Endothelial cell of umbilical vein (primary cell): ENCODE measurements around the gene LARP1B. TPM values are rescaled to one million over a fixed set of nuclear protein-coding genes. Genes with fewer than 3 reads are reported as not detected.
"Not testable (repeated sequence)": the region's sequence is repeated elsewhere in the genome, so short reads cannot be mapped to it uniquely, and the experiment has no call there.

ENCODE experiments used
- BruUV-seq: library from RNA; stranded (reverse); fragments of 400-500 nt; replicated peaks from 2 replicates; lab custom pipeline; 2021; lab: Mats Ljungman, UMichigan
- CTCF ChIA-PET: fragments of 300-600, 350-600 bp; sonication (Branson Sonifier 250); formaldehyde crosslinking; loops from one replicate; lab custom pipeline; 2021; ENCODE audit warnings: antibody characterized with exemption, inconsistent platforms; lab: Charles Lee
- POLR2A ChIA-PET: fragments of 300-600, 350-600 bp; sonication (Branson Sonifier 250); formaldehyde crosslinking; loops from one replicate; lab custom pipeline; 2021; ENCODE audit warnings: antibody characterized with exemption, inconsistent platforms; lab: Charles Lee
- DNase-seq: peaks from one replicate; pipeline ENCODE4 v3.0.0-alpha.2; 2011; ENCODE audit warnings: low read depth, low spot score
- FAIRE-seq: peaks from 2 replicates; lab custom pipeline; 2011; peaks lifted over from hg19 to GRCh38; lab: Jason Lieb, UNC
- H2AFZ ChIP-seq: 2 replicates; pipeline ENCODE4 v1.6.0; 2012; ENCODE audit warnings: low read depth, low read length, control low read depth, inconsistent platforms
- H3K27ac ChIP-seq: 2 replicates; pipeline ENCODE4 v1.5.1; 2011; ENCODE audit warnings: low read depth, mild to moderate bottlenecking, control low read depth, low read length, moderate library complexity; ENCODE audit not compliant: insufficient read depth
- H3K27me3 ChIP-seq, 2 experiments: 2 replicates each; pipeline versions ENCODE4 v1.6.0 to v1.6.1; 2011; ENCODE audit warnings: low read length in 2 of 2, mixed read lengths in 1 of 2; ENCODE audit not compliant: control insufficient read depth in 2 of 2, insufficient read depth in 2 of 2
- H3K36me3 ChIP-seq, 2 experiments: 2 replicates in 1 of 2; 3 replicates in 1 of 2; pipeline ENCODE4 v1.5.1; 2011; ENCODE audit warnings: low read length in 2 of 2, mild to moderate bottlenecking in 1 of 2, moderate library complexity in 1 of 2; ENCODE audit not compliant: control insufficient read depth in 2 of 2, insufficient read depth in 2 of 2; ENCODE audit errors: extremely low read depth in 1 of 2
- H3K4me1 ChIP-seq: 3 replicates; pipeline ENCODE4 v1.5.1; 2011; ENCODE audit warnings: mild to moderate bottlenecking, low read length; ENCODE audit not compliant: control insufficient read depth, insufficient read depth; ENCODE audit errors: extremely low read depth
- H3K4me2 ChIP-seq: 2 replicates; pipeline ENCODE4 v1.6.1; 2011; ENCODE audit warnings: low read length, control low read depth, mixed read lengths; ENCODE audit not compliant: insufficient read depth
- H3K4me3 ChIP-seq, 3 experiments: fragments of 200-600 bp in 1 of 3; sonication (generic), shearing (Covaris generic) in 1 of 3; replicated peaks in 1 of 3; 2 replicates each; pipeline ENCODE4 v1.5.1; 2011 to 2016; ENCODE audit warnings: control low read depth in 3 of 3, low read length in 3 of 3, mild to moderate bottlenecking in 2 of 3, inconsistent platforms in 1 of 3, low read depth in 1 of 3, moderate library complexity in 1 of 3; ENCODE audit not compliant: insufficient read depth in 1 of 3
- H3K79me2 ChIP-seq: 2 replicates; pipeline ENCODE4 v1.6.0; 2012; ENCODE audit warnings: low read length, inconsistent platforms; ENCODE audit not compliant: control insufficient read depth, insufficient read depth
- H3K9ac ChIP-seq: replicated peaks from 2 replicates; pipeline ENCODE3; 2011; ENCODE audit warnings: low read length, control low read depth; ENCODE audit not compliant: insufficient read depth; ENCODE audit errors: extremely low read depth
- H3K9me1 ChIP-seq: replicated peaks from 3 replicates; pipeline ENCODE4 v1.6.0; 2011; ENCODE audit warnings: mild to moderate bottlenecking, low read length; ENCODE audit not compliant: control insufficient read depth, insufficient read depth; ENCODE audit errors: extremely low read depth
- H3K9me3 ChIP-seq: replicated peaks from 2 replicates; pipeline ENCODE4 v1.5.1; 2012; ENCODE audit warnings: low read length, inconsistent platforms; ENCODE audit not compliant: control insufficient read depth, insufficient read depth
- H4K20me1 ChIP-seq: replicated peaks from 2 replicates; pipeline ENCODE3; 2011; ENCODE audit warnings: mild to moderate bottlenecking, low read length; ENCODE audit not compliant: control insufficient read depth, insufficient read depth; ENCODE audit errors: extremely low read depth
- GATA2 ChIP-seq: IDR thresholded peaks from 2 replicates; pipeline ENCODE4 v1.7.0; 2011; ENCODE audit warnings: low read depth, mild to moderate bottlenecking, moderate library complexity, mixed read lengths, low read length; ENCODE audit not compliant: insufficient read length, insufficient read depth
- POLR2AphosphoS5 ChIP-seq: IDR thresholded peaks from 2 replicates; pipeline ENCODE4 v1.6.1; 2012; ENCODE audit warnings: low read depth, mild to moderate bottlenecking, control low read depth, low read length, moderate library complexity; ENCODE audit not compliant: insufficient read depth
- dilution Hi-C: fragments of 300-500 bp; cut with MboI; formaldehyde crosslinking; loops from one replicate; pipeline ENCODE4 v1.15.0; 2019; ENCODE audit warnings: low sequenced_read_pairs; ENCODE audit not compliant: extremely low pct_ligation_motif_present
- intact Hi-C: fragments of 100-400 bp; cut with micrococcal nuclease; formaldehyde crosslinking; loops from one replicate; pipeline ENCODE4 v1.10.0; 2022
- polyA plus RNA-seq, 4 experiments: library from polyadenylated mRNA; depleted of rRNA in 3 of 4; stranded (reverse) in 3 of 4; unstranded in 1 of 4; fragments of >200 nt; gene quantifications; 2 replicates each; pipeline versions ENCODE4 v1.2.1 to v1.2.3, GENCODE V29; 2011 to 2012; ENCODE audit warnings: missing spikeins in 1 of 4
- total RNA-seq: library from RNA; stranded (reverse); gene quantifications from 2 replicates; pipeline ENCODE4 v1.2.3, GENCODE V29; 2021

Gene LARP1B
- total and polyA plus RNA-seq, 2 donors (not counting 3 experiments of a cell fraction or from before 2014, with no cell fraction given) = 7.3 to 28.8 TPM

DNA sequence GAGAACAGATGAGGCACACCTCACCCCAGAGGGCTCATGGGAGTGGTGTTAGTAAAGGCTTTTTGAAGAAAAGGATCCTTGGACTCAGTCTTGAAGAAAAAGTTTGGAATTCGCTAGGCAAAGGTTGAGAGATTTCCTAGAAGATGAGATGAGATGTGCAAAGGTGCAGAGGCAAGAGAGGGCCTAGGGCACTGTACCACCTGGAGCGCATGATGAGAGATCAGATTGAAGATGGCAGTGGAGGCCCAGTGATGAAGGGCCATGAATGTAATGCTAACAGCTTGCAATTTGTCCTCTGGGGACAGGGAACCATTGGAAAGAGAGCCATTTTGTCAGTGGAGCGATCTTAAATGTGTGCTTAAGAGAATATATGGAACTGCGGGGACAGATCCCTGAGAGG lies 181.5 kb downstream of the LARP1B start:
- Histone ChIP-seq H3K9me3 (no peaks in the 10 kb centered on the region), H3K27me3 (no peaks in the 10 kb centered on the region), H3K4me3 (no peak overlapping the region), H4K20me1 (no peaks in the 10 kb centered on the region), H3K27ac (no peak overlapping the region), H2AFZ (no peak overlapping the region), H3K9me1 (no peaks in the 10 kb centered on the region), H3K4me2 (no peak overlapping the region), H3K79me2 (no peaks in the 10 kb centered on the region), H3K36me3 (no peaks in the 10 kb centered on the region), H3K4me1 (no peaks in the 10 kb centered on the region), H3K9ac (no peak overlapping the region)
- BruUV-seq = no TSS peak
- ChIA-PET POLR2A (no interaction called here), CTCF (no interaction called here)
- DNase-seq (no peak), FAIRE-seq (no peak)
- TF ChIP-seq POLR2AphosphoS5 = no peak
- dilution Hi-C loops (no loop called here), intact Hi-C loops (no loop called here)

DNA sequence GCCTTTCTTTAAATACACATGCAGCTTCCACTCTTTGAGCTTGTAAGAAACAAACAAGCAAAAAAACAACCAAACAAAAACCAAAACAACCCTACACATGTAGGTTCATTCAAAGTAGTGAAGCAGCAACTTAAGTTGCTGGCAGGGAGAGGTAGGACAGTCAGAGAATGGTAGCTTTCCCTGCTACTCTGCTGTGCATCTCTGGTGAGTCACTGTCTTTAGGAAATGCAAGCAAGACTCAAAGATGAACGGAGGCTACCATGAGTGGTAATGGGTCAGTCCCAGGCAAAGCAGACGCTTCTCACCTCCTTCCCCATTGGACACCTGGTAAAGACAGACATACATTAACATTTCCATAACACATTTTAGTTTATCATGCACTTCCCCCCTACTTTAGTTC lies 183.3 kb downstream of the LARP1B start:
- Histone ChIP-seq H3K9me3 (no peaks in the 10 kb centered on the region), H2AFZ (no peak overlapping the region), H3K4me1 (no peaks in the 10 kb centered on the region), H3K9me1 (no peaks in the 10 kb centered on the region), H3K4me2 (no peak overlapping the region), H3K9ac (no peak overlapping the region), H4K20me1 (no peaks in the 10 kb centered on the region), H3K27me3 (no peaks in the 10 kb centered on the region), H3K79me2 (no peaks in the 10 kb centered on the region), H3K36me3 (no peaks in the 10 kb centered on the region), H3K4me3 (no peak overlapping the region), H3K27ac (no peak overlapping the region)
- intact Hi-C loops = no loop called here
- no peak for TF ChIP-seq GATA2
- BruUV-seq = no TSS peak
- FAIRE-seq (no peak), DNase-seq (no peak)
- POLR2A ChIA-PET = no interaction called here
- CTCF ChIA-PET = interaction anchor here (1.3 kb wide), 1 partner anchor 24 kb away, joined by 4 read pairs; no protein-coding TSS in a partner anchor
- dilution Hi-C loops = no loop called here

DNA sequence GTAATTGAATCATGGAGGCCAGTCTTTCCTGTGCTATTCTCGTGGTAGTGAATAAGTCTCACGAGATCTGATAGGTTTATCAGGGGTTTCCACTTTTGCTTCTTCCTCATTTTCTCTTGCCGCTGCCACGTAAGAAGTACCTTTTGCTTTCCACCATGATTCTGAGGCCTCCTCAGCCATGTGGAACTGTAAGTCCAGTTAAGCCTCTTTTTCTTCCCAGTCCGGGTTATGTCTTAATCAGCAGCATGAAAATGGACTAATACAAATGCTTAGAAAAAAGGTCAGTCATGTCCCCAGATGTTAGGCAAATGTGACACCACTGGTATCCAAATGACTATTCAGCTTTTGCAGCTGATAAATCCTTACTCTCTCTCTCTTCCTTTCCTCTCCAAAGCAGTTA lies 184.3 kb downstream of the LARP1B start:
- H3K9me3 ChIP-seq, CTCF ChIA-PET, POLR2A ChIA-PET, H3K4me1 ChIP-seq, H3K9me1 ChIP-seq, H3K4me2 ChIP-seq, DNase-seq, intact Hi-C loops, H3K27me3 ChIP-seq, H3K9ac ChIP-seq, H4K20me1 ChIP-seq, H2AFZ ChIP-seq, BruUV-seq, H3K4me3 ChIP-seq, H3K36me3 ChIP-seq, H3K79me2 ChIP-seq, dilution Hi-C loops, FAIRE-seq, H3K27ac ChIP-seq: not testable (repeated sequence)
